Dedifferentiated amniotic fluid mesenchymal stem cell (primary cell): ENCODE data around the gene PHLDA1.

Experiments
- DNase-seq: peaks from one replicate; pipeline ENCODE4 v3.0.0-alpha.2; 2016; ENCODE audit errors: extremely low spot score

PHLDA1 gene

GRCh38 chr12:76037130-76038103 lies 5.8 kb upstream of the PHLDA1 start:
- DNase-seq = peak; percentile 83

- DNase-seq = no peak
Observed at GRCh38 chr12:76035045-76035444, 3.5 kb upstream of the PHLDA1 start.

GRCh38 chr12:76033081-76034011 lies 1.8 kb upstream of the PHLDA1 start:
- no peak for DNase-seq

- DNase-seq = peak; percentile 38
Observed at GRCh38 chr12:76032043-76032981, 736 bp upstream of the PHLDA1 start.

GRCh38 chr12:76031081-76031413 lies 529 bp downstream of the PHLDA1 start:
- no peak for DNase-seq

GRCh38 chr12:76030341-76031080 lies 1.1 kb downstream of the PHLDA1 start:
- no peak for DNase-seq

GRCh38 chr12:76029982-76030340 lies 1.6 kb downstream of the PHLDA1 start:
- no peak for DNase-seq

GRCh38 chr12:76028571-76029277 lies 2.9 kb downstream of the PHLDA1 start:
- DNase-seq = no peak

- no peak for DNase-seq
Observed at GRCh38 chr12:76026643-76027063, 4.9 kb downstream of the PHLDA1 start.

GRCh38 chr12:76025601-76026575 lies 5.7 kb downstream of the PHLDA1 start:
- no peak for DNase-seq

GRCh38 chr12:76024942-76025600 lies 6.5 kb downstream of the PHLDA1 start:
- DNase-seq = peak; percentile 48

GRCh38 chr12:76024102-76024781 lies 7.3 kb downstream of the PHLDA1 start:
- no peak for DNase-seq

GRCh38 chr12:76023069-76023690 lies 8.4 kb downstream of the PHLDA1 start:
- no peak for DNase-seq

GRCh38 chr12:76022506-76022905 lies 9.1 kb downstream of the PHLDA1 start:
- no peak for DNase-seq

GRCh38 chr12:76020731-76021672 lies 10.6 kb downstream of the PHLDA1 start:
- DNase-seq = peak; percentile 82

- no peak for DNase-seq
Observed at GRCh38 chr12:76020281-76020680, 11.3 kb downstream of the PHLDA1 start.
